Fibroblast of pulmonary artery (primary cell): ENCODE results near the gene DBN1.

Experiments
- DNase-seq: peaks from one replicate; pipeline ENCODE4 v3.0.0-alpha.2; 2010; ENCODE audit warnings: low read depth
- H3K4me3 ChIP-seq: replicated peaks from 2 replicates; pipeline ENCODE4 v1.5.1; 2011; ENCODE audit warnings: low read depth, mild to moderate bottlenecking, control low read depth, low read length, moderate library complexity
- TF ChIP-seq, protein P1 (sequence below): IDR thresholded peaks from 2 replicates; pipeline ENCODE4 v1.5.1; 2011; ENCODE audit warnings: mild to moderate bottlenecking, control low read depth, low read length, inconsistent platforms; ENCODE audit errors: missing control alignments

DBN1 gene

DNA sequence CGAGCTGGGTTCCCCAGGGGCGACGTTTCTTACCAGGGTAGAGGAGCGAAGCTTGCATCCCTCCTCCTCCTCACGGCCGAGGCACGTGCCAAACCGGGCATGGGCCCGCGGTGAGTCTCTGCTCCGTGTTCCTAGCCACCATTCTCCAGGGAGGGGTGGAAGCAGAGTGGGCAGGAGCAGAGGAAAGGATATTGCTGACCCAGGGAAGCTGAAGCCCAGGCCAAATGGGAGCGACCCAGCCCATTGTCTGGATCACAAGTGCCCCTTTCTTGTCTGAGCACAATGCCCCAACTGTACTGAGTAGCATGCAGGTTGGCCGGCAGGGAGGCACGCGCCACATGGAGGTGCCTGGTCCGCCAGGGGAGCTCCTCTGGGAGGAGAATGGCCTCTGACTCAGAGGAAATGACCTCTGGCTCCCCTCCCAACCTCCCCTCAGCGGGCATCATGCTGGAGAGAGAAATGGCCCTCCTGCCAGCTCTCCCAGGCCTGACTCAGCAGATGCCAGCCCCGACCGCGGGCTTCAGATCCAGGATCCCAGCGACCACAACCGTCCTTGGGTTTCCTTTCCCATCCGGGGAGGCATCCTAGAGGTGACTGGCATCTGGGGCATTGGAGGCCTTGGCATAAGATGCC is 25.7 kb downstream of the DBN1 start:
- H3K4me3 ChIP-seq, result peak overlapping the region; percentile 60
- DNase-seq, result peak; percentile 74
- TF ChIP-seq, protein P1, sequence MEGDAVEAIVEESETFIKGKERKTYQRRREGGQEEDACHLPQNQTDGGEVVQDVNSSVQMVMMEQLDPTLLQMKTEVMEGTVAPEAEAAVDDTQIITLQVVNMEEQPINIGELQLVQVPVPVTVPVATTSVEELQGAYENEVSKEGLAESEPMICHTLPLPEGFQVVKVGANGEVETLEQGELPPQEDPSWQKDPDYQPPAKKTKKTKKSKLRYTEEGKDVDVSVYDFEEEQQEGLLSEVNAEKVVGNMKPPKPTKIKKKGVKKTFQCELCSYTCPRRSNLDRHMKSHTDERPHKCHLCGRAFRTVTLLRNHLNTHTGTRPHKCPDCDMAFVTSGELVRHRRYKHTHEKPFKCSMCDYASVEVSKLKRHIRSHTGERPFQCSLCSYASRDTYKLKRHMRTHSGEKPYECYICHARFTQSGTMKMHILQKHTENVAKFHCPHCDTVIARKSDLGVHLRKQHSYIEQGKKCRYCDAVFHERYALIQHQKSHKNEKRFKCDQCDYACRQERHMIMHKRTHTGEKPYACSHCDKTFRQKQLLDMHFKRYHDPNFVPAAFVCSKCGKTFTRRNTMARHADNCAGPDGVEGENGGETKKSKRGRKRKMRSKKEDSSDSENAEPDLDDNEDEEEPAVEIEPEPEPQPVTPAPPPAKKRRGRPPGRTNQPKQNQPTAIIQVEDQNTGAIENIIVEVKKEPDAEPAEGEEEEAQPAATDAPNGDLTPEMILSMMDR, result no peak

DNA sequence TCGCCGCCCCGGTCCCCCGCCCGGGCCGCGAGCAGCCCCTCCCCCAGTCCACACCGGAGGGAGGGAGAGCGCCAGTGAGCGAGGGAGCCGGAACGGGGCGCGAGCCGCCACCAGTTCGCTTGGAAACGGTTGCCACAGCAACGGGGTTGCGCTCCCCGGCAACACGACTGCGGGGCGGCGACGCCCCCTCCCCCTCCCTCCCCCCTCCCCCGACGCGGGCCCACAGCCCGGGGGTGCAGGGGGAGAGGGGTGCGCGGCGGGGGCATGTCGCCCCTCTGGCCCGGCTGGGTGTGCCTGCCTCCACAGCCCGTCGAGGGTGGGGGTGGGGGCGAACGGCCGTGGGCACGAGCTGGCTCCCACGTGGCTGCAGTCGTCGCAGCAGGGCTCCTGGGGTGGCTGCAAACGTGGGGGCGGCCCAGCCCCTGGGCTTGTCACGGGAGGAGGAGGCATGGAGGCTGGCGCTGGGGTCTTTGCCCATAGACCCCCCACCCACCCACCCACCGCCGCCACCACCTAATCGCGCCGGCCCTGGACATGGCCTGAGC is 26.3 kb downstream of the DBN1 start:
- H3K4me3 ChIP-seq, result peak overlapping the region; percentile 60
- peak; percentile 36 for DNase-seq
- TF ChIP-seq, protein P1, result no peak

DNA sequence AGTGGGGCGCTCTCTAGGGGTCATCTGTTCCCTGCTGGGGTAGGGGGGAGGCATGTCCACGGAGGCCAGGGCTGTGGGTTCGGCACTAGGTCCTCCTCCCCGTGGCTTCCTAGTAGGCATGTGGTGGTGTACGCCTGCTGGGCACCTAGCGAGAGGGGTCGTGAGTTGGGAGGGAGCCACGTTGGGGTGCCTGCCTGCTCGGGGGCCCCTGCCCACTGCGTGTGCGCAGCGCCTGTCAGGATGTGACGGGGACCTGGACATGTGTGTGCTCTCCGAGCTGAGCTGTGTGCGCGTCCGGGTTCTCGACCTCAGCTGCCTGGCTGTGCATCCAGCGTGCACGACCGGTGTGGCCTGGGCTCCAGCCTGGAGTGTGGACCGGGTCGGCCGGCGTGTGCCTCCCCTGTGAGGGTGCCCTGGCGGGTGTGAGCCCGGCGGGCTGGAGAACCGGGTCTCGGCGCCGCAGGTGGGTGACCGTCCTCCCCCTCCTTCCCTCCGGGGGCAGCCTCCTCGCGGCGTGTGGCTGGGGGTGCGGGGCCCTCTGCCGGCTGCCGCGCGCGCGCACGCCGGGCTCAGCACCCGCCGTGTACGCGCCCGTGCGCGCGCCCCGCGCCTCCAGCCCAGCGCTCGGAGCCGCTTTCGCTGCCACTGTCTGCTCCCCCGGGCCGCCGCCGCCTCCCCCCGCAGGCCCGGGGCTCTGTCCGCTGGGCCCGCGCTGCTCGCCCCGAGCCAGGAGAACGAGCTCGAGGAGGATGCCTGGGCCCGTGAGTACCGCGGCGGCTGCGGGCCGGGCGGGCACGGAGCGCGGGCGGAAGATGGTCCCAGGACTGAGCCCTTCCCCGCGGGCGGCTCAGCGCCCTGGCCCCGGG is 27.0 kb downstream of the DBN1 start, which contains the start of gene PRR7:
PRR7 (plus strand) TSS at position 615 of the 866 bp plus-strand sequence. CDS start 8,254 bp downstream, outside the sequence.
- TF ChIP-seq, protein P1, result no peak
- peak; percentile 59 for DNase-seq

DNA sequence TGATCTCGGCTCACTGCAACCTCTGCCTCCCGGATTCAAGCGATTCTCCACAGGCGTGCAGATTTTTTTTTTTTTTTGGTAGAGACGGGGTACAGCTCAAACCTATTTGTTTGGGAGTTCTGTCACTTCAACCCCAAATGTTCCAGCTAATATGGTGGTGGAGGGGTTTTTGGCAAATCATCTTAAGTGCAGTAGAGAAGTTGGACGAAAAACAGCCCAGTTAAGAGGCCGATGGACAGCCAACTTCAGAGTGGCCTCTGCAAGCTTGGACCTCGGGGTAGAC is 27.6 kb downstream of the DBN1 start:
- no peak for DNase-seq
- TF ChIP-seq, protein P1, result no peak
- peak overlapping the region; percentile 60 for H3K4me3 ChIP-seq

More for the DNA sequence above, 27.0 kb downstream of the DBN1 start, which contains the start of gene PRR7:
- peak within 1 kb of the TSS; percentile 60 for H3K4me3 ChIP-seq

DNA sequence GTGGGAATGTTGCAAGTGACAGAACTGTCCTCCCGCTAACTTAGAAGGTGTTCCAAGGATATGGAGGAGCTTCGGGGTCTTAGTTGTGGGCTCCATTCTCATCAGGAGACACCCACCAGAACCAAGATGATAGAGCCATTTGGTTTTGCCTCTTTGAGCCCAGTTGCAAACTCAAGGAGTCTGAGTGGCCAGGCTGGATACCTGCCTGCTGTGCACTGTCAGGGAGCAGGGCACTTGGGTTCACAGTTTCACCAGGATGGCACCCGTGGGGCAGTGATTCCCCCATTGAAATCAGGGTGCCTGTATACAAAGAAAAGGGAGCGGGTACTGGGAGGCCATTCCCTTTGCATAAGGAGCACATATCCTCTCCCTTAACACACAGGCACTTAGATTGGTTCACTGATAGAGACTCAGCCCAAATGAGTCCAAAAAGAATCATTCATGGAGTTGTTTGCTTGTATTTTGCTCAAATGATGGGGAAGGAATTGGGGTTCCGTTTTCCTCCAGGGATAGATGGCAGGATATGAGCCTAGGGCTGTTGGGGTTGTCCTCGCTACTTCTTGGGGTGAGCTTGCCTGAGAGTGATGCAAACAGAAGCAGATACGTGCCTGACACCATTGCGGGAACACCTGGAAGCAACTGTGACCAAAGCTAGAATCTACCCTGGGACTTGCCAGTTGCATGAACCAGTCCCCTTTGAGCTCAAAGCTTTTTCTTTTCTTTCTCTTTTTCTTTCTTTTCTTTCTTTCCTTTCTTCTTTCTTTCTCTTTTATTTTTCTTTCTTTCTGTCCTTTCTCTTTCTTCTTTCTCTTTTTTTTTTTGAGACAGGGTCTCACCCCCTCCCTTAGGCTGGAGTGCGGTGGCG is 28.1 kb downstream of the DBN1 start:
- H3K4me3 ChIP-seq, result no peak overlapping the region
- no peak for DNase-seq
- TF ChIP-seq, protein P1, result no peak

DNA sequence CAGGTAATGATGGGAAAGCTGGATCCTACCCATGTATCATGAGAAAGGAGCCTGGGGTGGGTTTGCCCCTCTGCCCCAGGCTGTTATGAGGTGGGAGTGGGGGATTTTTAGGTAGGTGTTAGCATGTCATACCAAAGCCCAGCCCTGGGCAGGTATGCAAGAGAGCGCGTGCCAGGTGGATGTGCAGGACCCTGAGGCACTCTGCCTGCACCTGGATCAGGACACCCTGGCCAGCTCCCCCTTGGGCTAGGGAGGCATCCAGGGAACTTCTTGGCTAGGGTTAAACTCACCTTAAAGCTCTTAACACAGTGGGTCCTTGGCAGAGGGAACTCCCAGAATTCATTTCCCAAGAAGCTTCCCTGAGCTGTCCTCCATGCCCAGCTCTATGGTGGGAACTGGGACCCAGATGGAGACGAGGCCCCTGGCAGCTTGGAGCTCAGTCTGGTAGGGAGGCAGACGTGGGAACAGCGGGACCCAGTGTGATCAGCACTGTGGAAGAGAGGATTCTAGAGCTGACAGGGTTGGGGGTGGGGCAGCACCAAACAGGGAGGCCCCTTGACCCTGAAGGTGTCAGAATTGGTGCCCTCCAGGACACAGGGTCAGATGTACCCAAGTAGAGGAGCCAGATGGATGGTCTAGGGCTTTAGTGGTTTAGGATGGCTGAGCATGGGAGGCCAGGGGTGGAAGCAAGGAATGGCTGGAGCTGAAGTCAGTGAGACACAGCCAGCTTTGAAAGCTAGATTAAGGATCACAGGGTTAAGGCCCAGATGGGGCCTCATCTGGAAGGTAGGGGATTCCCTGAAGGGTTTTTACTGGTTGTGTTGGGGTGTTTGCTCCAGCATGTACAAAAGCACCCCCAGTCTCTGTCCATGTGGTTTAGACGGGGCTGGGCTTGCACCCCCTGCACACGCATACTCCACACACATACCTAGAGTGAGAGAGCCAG is 29.1 kb downstream of the DBN1 start:
- DNase-seq, result no peak
- TF ChIP-seq, protein P1, result no peak
- H3K4me3 ChIP-seq, result no peak overlapping the region
